Lower lobe of right lung (tissue), 2 donors: ENCODE results near the gene FARS2. TPM values are rescaled to one million over a fixed set of nuclear protein-coding genes. Genes with fewer than 3 reads are reported as not detected.

Experiments used
- ATAC-seq, 2 donors: fragments of 200-7000 bp; cut with Tn5 transposase; one replicate each; pipeline ENCODE4 v1.9.1; 2020 to 2022; ENCODE audit warnings: mild to moderate bottlenecking in 2 of 2, moderate library complexity in 2 of 2
- DNase-seq: peaks from one replicate; pipeline ENCODE4 v3.0.0-alpha.2; 2020
- H3K27ac ChIP-seq: fragments of 200-600 bp; one replicate; pipeline ENCODE4 v1.8.0; 2022
- H3K27me3 ChIP-seq: fragments of 200-600 bp; one replicate; pipeline ENCODE4 v1.8.0; 2022; ENCODE audit warnings: low read depth
- H3K36me3 ChIP-seq: fragments of 200-600 bp; one replicate; pipeline ENCODE4 v1.8.0; 2022; ENCODE audit warnings: mild to moderate bottlenecking
- H3K4me1 ChIP-seq: fragments of 200-600 bp; one replicate; pipeline ENCODE4 v1.8.0; 2022
- H3K4me3 ChIP-seq: fragments of 200-600 bp; one replicate; pipeline ENCODE4 v1.8.0; 2022; ENCODE audit warnings: mild to moderate bottlenecking
- H3K9me3 ChIP-seq: fragments of 200-600 bp; one replicate; pipeline ENCODE4 v1.8.0; 2022
- intact Hi-C: fragments of 100-400 bp; cut with DNase I; formaldehyde crosslinking; loops from one replicate; pipeline ENCODE4 v1.11.0; 2022
- total RNA-seq: library from RNA; stranded (reverse); fragmentation: NEBNext Ultra II Directional; extraction: Animal tissue kit (Norgen Biotek cat#: 25700); gene quantifications from one replicate; pipeline ENCODE4 v1.2.1, GENCODE V29; 2021
- TF ChIP-seq, protein P1 (sequence below): fragments of 200-600 bp; IDR thresholded peaks from one replicate; pipeline ENCODE4 v1.8.0; 2022; ENCODE audit warnings: antibody characterized with exemption, mild to moderate bottlenecking
- donor health status: DM: no; HTN: yes; CAD: no; lungs with severe emphysema.

The FARS2 gene
- total RNA-seq, 1 donor from 2014 or later = 17.0 TPM

GRCh38 chr6:5636210-5637030, 375.1 kb downstream of the FARS2 start:
- intact Hi-C loops = no loop called here

GRCh38 chr6:5637714-5638113, 376.4 kb downstream of the FARS2 start:
- Histone ChIP-seq H3K4me1 (no peaks in the 10 kb centered on the region), H3K27ac (no peak overlapping the region), H3K9me3 (peaks cover 9% of the 10 kb centered on the region), H3K27me3 (no peaks in the 10 kb centered on the region), H3K4me3 (no peak overlapping the region), H3K36me3 (no peaks in the 10 kb centered on the region)
- DNase-seq (no peak), ATAC-seq (no peak)
- TF ChIP-seq, protein P1, sequence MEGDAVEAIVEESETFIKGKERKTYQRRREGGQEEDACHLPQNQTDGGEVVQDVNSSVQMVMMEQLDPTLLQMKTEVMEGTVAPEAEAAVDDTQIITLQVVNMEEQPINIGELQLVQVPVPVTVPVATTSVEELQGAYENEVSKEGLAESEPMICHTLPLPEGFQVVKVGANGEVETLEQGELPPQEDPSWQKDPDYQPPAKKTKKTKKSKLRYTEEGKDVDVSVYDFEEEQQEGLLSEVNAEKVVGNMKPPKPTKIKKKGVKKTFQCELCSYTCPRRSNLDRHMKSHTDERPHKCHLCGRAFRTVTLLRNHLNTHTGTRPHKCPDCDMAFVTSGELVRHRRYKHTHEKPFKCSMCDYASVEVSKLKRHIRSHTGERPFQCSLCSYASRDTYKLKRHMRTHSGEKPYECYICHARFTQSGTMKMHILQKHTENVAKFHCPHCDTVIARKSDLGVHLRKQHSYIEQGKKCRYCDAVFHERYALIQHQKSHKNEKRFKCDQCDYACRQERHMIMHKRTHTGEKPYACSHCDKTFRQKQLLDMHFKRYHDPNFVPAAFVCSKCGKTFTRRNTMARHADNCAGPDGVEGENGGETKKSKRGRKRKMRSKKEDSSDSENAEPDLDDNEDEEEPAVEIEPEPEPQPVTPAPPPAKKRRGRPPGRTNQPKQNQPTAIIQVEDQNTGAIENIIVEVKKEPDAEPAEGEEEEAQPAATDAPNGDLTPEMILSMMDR = no peak
- intact Hi-C loops = no loop called here

More at GRCh38 chr6:5636210-5637030, 375.1 kb downstream of the FARS2 start:
- H3K36me3 ChIP-seq = no peaks in the 10 kb centered on the region
- H3K27ac ChIP-seq = no peak overlapping the region
- H3K4me3 ChIP-seq = no peak overlapping the region
- TF ChIP-seq, protein P1 = no peak
- no peaks in the 10 kb centered on the region for H3K27me3 ChIP-seq
- H3K9me3 ChIP-seq = peaks cover 9% of the 10 kb centered on the region
- H3K4me1 ChIP-seq = no peaks in the 10 kb centered on the region
- DNase-seq (no peak), ATAC-seq (no peak)

DNA sequence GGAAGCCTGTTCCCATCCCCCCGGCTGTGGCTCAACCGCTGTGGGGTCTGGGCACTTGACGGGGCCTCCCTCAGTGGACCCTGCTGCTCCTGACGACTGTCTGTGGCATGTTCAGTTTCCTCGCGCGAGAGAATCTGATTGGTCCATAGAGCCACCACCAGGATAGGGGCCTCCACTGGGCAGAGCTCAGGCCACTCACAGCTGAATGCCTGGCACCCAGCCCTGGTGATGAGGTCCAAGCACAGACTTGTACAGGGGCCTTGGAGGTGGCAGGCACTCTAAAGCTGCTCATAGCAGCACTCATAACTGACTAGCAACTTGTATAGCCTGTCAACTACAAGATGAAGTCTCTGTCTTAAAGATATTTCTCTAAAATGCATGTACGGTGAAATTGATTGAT, 377.4 kb downstream of the FARS2 start:
- H3K4me1 ChIP-seq = no peaks in the 10 kb centered on the region

DNA sequence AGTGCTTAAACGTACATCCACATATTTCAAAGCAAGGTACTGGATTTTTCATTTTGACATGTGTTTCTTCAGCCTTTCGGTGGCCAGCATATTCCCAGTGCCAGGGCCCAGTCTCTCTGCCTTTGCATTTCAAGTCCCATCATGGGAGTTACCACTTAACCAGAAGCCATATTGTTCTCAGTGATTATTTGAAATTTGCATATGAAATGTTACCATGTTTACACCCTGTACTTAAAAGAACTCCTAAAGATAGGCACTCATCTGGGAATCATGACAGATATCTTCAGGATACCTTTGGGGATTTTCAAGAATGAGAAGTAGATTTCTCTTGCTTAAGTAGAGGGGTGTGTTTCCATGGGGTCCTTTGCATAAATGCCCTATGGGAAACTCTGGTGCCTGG, 377.9 kb downstream of the FARS2 start:
- ATAC-seq = no peak
- Histone ChIP-seq H3K4me3 (no peak overlapping the region), H3K4me1 (no peaks in the 10 kb centered on the region), H3K36me3 (no peaks in the 10 kb centered on the region), H3K9me3 (peaks cover 9% of the 10 kb centered on the region), H3K27me3 (no peaks in the 10 kb centered on the region), H3K27ac (no peak overlapping the region)
- TF ChIP-seq, protein P1 = no peak
- no peak for DNase-seq
- intact Hi-C loops = no loop called here

More for the DNA sequence above, 377.4 kb downstream of the FARS2 start:
- intact Hi-C loops = no loop called here
- no peak for DNase-seq
- Histone ChIP-seq H3K36me3 (no peaks in the 10 kb centered on the region), H3K27me3 (no peaks in the 10 kb centered on the region), H3K27ac (no peak overlapping the region), H3K4me3 (no peak overlapping the region), H3K9me3 (peaks cover 9% of the 10 kb centered on the region)
- no peak for ATAC-seq
- TF ChIP-seq, protein P1 = no peak

DNA sequence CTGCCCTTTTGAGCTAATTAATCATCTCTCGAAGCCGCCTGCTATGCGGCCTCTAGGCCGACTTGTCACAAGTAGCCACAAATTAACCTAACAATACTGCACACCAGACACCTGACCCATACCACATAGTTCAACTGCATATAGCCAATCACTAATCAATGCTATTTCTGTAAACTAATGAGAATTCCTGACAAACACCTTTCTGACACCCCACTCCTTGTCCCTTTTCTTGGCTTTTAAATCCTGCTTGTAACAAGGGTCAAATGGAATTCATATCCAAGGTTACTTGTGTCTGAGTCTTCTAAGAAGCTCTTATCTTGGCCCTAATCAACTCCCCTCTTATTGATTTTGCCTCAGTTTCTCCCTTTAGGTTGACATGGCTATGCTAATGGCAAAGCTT, 379.3 kb downstream of the FARS2 start:
- H3K9me3 ChIP-seq = peaks cover 9% of the 10 kb centered on the region
- TF ChIP-seq, protein P1 = no peak
- no peak for ATAC-seq
- H3K27me3 ChIP-seq = no peaks in the 10 kb centered on the region
- no peak for DNase-seq
- intact Hi-C loops = no loop called here
- no peaks in the 10 kb centered on the region for H3K36me3 ChIP-seq
- H3K4me3 ChIP-seq = no peak overlapping the region
- H3K4me1 ChIP-seq = no peaks in the 10 kb centered on the region
- H3K27ac ChIP-seq = no peak overlapping the region
